ENCODE measurements around the gene PM20D1.

PM20D1 gene

DNA sequence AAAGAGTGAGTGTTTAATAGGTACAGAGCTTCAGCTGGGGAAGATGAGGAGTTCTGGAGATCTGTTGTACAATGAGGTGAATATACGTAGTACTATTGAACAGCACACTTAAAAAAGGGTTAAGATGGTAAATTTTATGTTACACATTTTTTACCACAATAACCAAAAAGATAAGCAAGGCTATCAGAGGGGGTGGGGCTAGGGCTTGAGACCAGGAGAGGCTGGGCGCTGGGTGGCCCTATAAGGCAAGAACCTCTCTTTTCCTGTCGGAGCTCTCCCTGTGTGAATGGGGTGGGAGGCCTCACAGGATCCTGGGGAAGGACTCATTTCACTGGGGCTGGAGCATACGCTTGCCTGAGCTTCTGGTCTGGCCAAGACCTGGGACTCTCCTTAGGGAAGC lies 45.9 kb downstream of the PM20D1 start:
- DNase-seq (ENCODE audit: low spot score) = no peak

DNA sequence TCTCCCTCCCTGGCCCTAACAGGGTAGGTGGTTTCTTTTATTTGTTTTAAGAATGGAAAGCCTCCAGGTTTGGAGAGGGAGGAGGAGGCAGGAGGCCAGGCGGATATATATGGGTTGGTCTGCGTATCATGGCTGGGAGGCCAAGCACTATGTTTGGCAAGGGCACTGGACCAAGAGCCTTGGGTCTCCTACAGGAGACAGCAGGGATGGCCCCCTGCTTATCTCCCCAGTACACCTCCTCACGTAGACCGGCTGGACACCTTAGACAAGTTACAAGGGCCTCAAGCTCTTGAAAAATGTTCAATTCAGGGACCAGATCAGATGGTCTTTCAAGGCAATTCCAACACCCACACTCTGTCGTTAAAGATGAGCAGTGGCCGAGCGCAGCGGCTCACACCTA lies 47.9 kb downstream of the PM20D1 start:
- no peak for DNase-seq (ENCODE audit: low spot score)

DNA sequence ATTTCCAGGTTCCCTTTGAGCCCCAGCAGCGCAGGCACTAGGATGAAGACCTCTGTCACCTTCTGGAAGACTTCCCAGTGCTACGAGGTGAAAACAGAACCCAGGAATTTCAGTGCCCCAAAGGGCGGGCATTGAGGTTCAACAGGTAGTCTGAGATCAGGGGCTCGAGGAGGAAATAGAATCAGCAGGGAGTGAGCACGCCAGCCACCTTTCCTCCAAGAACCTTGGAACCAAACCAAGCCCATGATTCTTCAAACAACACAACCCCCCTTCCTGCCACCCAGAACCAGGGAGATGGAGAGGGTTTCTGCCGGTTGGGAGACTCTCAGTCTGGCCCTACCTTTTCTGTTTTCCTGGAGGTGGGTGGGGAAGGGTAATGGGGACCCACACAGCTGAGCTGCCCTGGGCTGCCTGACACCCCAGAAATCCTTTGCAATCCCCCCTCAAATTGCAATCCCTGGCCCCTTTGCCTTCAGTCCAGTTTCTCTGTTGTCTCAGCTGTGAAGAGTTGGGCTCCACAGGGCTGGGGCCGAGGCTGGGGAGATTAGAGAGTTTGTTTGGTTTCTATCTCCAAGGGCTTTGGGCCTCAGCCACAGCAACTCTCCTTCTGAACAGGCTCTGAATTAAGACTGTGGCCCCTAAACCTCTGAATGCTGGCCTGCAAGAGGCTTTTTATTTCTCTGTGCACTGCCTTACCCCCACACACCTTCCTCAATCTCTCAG lies 48.8 kb downstream of the PM20D1 start:
- no peak for DNase-seq (ENCODE audit: low spot score)

DNA sequence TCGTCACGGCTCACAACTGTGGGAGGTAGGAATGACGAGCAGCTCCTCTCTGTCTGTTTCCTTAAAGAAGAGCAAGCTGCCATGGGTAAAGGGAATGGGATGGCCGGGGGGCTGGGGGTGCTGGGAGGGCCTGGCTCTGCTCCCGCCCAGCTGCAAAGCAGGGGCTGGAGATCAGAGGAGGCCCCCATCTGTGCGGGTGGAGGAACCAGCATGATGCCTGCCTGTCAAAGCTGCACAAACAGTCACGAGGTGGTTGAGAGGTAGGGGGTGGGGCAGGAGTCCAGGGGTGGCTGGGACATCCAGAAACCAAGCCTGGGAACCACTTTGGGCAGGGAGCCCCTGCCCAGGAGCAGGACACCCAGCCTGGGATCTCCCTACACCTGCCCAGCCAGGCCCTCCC lies 49.5 kb downstream of the PM20D1 start:
- no peak for DNase-seq (ENCODE audit: low spot score)

DNA sequence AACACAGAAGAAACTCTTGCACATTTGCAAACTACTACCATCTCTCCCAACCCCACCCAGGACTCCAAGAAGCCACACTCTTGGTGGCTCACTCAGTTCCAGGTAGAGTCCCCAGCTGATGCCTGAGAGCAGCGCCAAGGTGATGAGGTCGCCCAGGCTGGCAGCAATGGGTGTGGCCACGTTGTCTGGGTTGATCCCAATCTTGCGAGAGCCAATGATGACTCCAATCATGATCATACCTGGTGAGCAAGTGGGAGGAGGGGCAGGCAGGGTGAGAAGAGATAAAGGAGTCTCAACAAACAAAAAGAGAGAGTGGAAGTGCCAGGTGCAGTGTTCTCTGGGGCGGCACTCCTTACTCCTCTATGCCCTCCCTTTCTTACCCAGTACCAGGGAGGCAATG lies 51.4 kb downstream of the PM20D1 start:
- DNase-seq (ENCODE audit: low spot score) = no peak

DNA sequence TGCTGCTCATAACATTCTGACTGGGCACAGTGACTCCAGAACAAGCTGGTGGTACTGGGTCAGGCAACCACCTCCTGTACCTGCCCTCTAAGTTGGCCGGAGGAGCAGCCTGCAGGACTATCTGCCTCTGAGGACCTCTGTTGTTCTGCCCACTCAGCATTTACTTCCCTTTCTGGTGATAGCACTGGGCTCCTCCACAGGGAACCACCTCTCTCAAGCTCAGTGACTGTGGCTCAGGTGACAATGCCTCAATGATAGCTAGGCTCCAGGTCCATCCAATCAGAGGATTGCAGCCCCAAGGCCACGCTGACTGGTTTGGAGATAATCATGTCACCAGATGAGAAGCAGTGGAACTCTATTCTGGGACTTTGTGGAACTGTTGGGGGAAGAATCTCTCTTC lies 52.8 kb downstream of the PM20D1 start:
- no peak for DNase-seq (ENCODE audit: low spot score)

DNA sequence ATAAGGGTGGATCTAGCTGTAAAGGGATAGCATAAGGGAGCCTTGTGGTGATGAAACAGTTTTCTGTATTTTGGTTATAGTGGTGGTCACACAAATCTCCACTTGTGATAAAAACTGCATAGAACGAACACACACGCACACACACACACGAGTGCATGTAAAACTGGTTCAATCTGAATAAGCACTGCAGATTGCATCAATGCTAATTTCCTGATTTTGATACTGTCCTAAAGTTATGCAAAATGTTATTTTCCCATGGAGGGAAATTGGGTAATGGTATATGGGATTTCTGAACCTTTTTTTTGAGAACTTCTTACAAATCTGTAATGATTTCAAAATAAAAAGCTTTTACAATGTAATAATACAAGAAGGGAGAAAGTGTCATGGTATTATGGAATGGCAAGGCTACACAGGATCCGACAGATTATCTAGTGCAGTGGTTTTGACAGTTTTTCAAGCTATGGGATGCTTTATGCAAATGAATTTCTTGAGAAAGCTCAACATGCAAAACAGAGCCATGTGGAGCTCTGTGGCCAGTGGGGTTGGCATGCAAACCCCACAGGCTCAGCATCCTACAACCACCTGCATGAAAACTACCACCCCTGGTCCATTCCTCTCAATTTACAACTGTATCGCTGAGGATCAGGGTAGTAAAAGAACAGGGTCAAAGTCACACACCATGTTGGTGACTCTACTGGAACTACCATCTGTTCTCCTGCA lies 55.8 kb downstream of the PM20D1 start:
- no peak for DNase-seq (ENCODE audit: low spot score)

DNA sequence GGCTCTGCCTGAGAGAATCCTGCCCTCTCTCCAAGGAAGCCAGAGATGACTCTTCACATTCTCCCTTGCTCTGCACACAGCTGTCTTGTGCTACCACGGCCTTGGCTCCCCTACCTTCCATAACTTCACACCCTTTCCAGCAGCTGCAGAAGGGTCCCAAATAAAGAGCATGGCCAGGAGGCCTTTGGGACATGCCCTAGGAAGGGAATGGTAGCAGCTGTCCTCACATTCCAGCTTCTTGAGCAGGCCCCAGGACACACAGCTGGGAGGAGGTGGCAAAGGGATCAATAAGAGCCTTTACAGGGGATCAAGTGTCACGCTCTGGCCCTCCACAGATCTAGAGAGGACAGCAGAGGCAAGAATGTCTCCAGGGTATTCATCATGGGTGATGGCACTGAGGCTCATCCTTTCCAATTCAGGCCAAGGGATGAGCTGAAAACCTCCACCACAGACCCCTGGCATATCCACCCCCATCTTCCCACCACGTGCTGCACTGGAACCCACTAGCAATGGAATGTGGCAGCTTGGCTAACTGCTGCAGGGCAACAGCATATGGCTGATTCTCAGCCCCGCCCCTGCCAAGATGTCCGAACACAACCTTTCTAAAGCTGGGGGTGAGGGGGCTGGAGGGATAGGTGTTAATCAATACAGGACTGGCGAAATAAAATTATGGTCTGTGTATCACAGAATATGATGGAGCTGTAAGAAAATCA lies 56.8 kb downstream of the PM20D1 start:
- no peak for DNase-seq (ENCODE audit: low spot score)

DNA sequence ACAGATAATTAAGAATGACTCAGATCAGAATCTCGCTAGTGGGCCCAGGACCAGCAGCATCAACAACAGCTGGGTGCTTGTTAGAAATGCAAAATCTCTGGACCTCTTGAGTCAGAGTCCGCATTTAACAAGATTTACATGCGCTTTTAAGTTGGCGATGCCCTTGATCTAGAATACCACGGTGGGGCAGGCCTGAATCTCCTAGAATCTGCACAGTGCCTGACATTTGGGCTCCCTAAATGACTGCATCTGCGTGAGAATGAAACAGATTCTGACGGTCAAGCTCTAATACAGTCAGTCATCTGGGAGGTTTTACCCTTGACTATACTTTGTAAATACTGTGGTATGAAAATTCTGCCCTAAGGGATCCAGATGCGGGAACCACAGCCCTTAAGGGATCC lies 57.5 kb downstream of the PM20D1 start:
- DNase-seq (ENCODE audit: low spot score) = no peak

DNA sequence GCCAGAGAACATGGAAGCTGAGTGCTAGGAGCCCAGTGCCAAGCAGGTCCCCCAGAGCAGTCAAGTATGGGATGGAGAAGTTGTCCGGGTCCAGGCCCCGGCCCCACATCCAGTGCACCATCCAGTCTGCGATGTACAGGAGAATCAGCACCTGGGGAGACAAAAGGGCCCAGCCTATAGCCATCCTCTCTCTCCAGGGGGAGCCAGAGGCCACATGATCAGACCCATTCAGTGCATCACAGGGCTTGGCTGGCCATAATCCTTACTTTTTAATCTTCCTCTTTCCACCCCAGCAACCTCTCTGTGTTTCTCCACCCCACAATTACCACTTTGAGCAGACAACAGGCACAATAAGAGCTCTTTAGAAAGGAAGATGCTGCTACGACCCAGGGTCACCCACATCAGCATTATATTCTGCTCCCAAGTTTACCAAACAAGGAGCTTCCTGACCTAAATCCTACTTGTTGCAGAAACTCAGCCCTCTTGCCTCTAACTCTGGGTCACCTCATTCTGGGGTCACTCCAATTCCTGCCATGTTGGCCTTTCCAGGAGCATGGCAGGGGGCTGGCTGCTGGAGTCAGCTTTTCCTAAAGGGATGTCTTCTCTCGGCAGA lies 58.3 kb downstream of the PM20D1 start:
- peak; percentile 65 for DNase-seq (ENCODE audit: low spot score)

DNA sequence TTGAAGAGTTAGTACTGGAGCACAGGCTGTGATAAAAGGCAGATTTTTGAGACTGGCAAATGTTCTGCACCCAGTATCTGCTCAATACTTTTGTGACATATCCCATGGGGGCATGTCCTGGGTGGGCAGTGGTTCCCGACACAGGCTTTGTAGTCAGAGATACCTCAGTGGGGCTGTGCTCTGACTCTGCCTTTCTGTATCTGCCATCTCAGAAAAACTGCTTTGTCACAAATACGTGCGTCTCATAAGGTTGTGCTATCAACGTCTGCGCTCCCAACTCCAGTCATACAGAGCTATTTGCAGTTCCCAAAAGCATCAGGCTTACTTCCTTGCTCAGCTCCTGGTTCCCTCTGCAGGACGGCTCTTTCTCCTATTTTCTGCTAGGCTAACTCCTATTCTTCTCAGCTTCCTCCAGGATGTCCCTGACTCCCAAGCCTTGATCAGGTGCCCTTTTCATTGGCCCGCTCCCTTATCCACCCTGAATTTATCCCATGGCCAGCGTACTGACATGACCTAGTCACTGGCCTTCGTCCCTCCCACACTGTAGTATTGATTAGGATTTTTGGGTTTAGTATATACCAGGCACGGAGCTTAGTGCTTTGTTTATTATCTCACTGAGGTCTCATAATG lies 62.5 kb downstream of the PM20D1 start:
- no peak for DNase-seq (ENCODE audit: low spot score)

DNA sequence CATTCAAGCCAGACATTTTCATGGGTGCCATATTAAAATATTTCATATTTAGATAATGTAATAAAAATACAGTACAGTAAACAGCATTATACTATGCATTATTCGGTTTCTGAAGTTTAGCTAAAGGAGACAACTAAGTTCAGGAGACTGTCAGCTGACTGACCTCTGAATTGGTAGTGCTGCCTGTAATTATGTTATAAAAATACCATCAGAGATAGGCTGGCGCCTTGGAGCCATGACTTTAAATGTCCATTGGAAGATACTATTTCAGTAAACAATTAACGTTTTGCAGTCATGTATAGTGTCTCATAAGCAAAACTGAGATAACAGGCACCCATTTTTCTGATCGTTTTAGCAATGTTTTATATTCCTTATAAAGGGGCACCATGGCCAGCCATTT lies 63.3 kb downstream of the PM20D1 start:
- DNase-seq (ENCODE audit: low spot score) = no peak

DNA sequence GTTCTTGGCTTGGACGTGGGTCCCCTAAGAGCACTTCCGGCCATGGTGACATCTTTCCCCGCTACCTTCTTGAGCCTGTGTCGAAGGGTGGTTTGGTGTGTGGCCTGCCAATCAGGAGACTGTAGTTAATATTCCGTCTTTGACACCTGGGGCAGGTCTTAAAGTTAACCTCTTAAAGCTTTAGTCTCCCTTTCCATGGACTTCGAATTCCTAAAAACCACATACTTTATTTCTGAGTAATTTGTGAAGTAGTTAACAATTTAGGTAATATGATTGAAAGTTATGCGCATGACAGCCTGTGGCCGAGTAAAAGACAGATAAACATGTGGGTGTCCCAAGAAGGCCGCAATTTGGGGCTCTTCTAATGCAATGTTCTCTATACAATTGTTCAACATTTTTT lies 64.5 kb downstream of the PM20D1 start:
- DNase-seq (ENCODE audit: low spot score) = no peak

DNA sequence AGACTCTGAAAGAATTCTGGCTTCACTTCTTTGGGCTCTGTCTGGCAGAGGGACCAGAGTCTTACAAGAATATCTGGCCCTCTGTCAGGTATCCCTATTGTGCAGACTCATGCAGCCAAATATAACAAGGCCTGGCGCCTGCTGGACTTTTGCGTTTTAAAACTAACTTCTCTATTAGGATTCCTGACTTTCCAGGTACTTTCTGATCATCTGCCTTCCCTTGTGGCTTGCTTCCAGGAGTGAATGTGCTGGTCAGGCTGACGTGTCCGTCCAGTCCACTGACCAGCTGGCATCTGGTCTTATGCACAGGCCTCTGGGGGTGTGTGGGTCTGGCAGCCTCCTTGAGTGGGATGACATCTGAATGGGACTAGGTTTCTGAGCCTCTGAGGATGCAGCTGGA lies 66.0 kb downstream of the PM20D1 start:
- no peak for DNase-seq (ENCODE audit: low spot score)

DNA sequence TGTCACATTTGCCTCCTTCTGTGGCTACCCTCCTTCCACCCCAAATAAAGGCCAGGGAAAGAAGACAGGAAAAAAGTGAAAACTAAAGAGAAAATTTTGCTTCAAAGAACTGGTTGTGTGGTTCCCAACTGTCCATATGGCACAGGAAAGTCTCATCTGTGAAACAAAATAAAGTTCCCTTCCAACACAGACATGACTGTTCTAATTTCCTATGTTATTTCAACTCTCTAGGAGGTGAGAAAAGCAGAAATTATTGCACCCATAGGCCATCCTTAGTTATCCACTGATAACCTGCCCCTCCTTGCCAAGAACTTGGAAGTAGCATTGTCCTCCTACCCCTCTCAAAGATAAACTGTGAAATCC lies 66.5 kb downstream of the PM20D1 start:
- DNase-seq (ENCODE audit: low spot score) = no peak

DNA sequence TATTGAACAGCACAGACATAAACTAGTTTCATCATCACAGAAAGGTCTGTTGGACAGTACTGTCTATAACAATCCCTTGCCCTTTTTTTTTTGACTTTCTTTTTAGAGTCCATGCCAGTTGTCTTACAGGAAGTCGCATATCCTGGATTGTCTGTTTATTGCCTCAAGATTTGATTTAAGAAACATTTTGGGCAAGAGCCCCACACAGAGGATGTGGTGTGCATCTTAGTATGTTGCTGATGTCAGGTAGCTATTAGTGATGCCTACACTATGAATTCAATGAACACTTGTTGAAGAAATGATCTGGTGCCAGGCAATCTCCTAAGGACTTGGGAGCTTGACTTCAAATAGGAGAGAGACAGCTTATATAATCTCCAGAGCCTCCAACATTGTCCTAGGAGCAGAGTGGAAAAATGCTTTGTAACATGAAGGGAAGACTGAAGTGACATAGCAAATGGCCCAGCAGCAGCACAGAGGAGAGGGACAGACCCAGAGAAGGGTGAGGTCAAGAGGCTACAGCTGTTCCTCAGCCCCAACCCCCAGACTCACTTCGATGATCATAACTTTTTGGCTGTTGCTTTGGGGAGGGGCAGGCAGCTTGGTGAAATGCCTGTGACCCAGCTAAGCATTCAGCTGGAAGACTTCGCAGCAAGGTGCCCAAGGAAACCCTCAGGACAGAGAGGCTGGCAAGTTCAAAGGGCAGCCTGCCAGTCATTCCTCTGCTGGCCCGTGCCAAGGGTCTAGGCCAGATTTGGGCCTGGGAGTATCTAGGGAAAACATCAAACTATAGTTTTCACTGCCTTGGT lies 67.1 kb downstream of the PM20D1 start:
- DNase-seq (ENCODE audit: low spot score) = no peak

DNA sequence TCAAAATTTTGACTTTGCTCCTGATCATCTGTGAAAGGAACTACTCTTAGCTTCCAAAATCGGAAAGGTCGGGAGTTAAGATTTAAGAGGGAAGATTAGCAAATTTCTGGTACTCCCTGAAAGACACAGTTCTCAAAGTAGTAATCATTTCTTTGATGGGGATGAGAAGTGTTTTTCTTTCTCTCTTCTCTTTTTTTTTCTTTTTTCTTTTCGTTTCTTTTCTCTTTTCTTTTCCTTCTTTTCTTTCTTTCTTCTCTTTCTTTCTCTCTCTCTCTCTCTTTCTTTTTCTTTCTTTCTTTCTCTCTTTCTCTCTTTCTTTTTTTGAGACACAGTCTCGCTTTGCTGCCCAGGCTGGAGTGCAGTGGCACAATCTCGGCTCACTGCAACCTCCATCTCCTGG lies 69.6 kb downstream of the PM20D1 start:
- no peak for DNase-seq (ENCODE audit: low spot score)
